ENCODE measurements around the gene PSMB1. TPM values are rescaled to one million over a fixed set of nuclear protein-coding genes. Genes with fewer than 3 reads are reported as not detected.
A peak's percentile ranks its signal among the peaks of the same experiment; 100 is the strongest.

Gene PSMB1
- total and polyA plus RNA-seq, 8 donors, result 111 to 182 (median 172) TPM

- intact Hi-C loops (cut with DNase I), result no loop called here
- H3K27ac ChIP-seq, result peak overlapping the region; percentile 92 to 97
- no peak for ATAC-seq
- H3K9me3 ChIP-seq, result no peaks in the 10 kb centered on the region
- TF ChIP-seq, protein P1, sequence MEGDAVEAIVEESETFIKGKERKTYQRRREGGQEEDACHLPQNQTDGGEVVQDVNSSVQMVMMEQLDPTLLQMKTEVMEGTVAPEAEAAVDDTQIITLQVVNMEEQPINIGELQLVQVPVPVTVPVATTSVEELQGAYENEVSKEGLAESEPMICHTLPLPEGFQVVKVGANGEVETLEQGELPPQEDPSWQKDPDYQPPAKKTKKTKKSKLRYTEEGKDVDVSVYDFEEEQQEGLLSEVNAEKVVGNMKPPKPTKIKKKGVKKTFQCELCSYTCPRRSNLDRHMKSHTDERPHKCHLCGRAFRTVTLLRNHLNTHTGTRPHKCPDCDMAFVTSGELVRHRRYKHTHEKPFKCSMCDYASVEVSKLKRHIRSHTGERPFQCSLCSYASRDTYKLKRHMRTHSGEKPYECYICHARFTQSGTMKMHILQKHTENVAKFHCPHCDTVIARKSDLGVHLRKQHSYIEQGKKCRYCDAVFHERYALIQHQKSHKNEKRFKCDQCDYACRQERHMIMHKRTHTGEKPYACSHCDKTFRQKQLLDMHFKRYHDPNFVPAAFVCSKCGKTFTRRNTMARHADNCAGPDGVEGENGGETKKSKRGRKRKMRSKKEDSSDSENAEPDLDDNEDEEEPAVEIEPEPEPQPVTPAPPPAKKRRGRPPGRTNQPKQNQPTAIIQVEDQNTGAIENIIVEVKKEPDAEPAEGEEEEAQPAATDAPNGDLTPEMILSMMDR (IDR thresholded peaks at IDR 0.05), result no peak
- DNase-seq, result no peak
- H3K27me3 ChIP-seq, result no peaks in the 10 kb centered on the region
- H3K36me3 ChIP-seq, result peaks cover 0 to 25% of the 10 kb centered on the region in 2 donors
- peaks cover 31 to 52% of the 10 kb centered on the region in 2 donors for H3K4me1 ChIP-seq
- peak overlapping the region; percentile 77 to 84 for H3K4me3 ChIP-seq
Observed at GRCh38 chr6:170554796-170555137, 1.7 kb upstream of the PSMB1 start.

- TF ChIP-seq, protein P1 (IDR thresholded peaks at IDR 0.05), result no peak
- Histone ChIP-seq H3K4me3 (peak within 1 kb of the TSS; percentile 77 to 84), H3K27ac (peak within 1 kb of the TSS; percentile 92 to 97), H3K9me3 (no peaks in the 10 kb centered on the region), H3K27me3 (no peaks in the 10 kb centered on the region), H3K36me3 (peaks cover 0 to 30% of the 10 kb centered on the region in 2 donors), H3K4me1 (peaks cover 31 to 58% of the 10 kb centered on the region in 2 donors)
- ATAC-seq (peak; percentile 96), DNase-seq (peak; percentile 96 to 99 (median 98))
- intact Hi-C loops (cut with DNase I), result no loop called here
Observed at GRCh38 chr6:170554013-170554795, 1.1 kb upstream of the PSMB1 start, which contains the start of gene TBP. Gene TBP (plus strand): TSS chr6:170554369. CDS start chr6:170557030, 2,661 bp downstream.

DNA sequence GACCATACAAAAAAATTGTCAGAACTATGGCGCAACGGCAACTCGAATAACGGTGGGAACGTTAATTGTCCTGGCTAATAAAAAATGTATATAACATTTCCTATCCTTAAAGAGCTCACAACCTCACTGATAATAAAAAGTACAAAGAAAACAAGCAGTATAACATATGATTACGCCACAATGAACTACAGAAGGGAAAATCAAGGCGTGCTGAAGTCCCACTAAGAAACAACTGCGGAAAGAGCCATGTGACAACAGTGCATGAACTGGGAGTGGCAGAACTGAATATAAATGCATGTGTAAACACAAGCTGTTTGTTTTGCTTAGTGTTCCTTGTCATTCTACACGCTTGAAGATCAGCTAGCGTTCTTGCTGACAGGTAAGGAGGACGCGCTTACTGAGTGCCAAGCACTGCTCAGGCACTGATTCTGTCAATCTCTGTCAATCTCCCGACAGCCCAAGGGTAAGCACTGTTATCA, 466 bp upstream of the PSMB1 start:
- ATAC-seq (peak; percentile 62), DNase-seq (peak in 1 of 4 donors; percentile 68)
- Histone ChIP-seq H3K4me1 (peaks cover 31 to 58% of the 10 kb centered on the region in 2 donors), H3K9me3 (no peaks in the 10 kb centered on the region), H3K4me3 (peak overlapping the region; percentile 77 to 84), H3K27me3 (no peaks in the 10 kb centered on the region), H3K36me3 (peaks cover 0 to 32% of the 10 kb centered on the region in 2 donors), H3K27ac (peak overlapping the region; percentile 92 to 97)
- intact Hi-C loops (cut with DNase I), result no loop called here
- TF ChIP-seq, protein P1 (IDR thresholded peaks at IDR 0.05), result no peak

DNA sequence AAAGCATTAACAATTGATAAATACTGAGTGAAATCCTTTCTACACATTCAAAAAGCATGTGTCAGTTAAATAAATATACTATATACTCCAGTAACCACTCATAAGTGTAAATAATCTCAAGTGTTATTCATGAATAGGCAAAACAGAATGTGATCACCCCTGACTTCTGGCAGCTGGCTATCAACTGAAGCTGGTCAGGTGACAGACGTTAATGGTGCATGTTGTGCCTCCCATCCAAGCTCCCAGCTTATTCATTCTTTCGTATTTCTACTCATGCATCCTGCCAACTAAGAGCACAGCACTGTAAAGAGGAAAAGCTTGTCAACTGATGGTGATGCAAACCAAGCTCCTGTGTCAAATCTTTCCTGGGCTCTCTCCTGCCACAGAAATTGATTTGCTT, 7.7 kb downstream of the PSMB1 start:
- intact Hi-C loops (cut with DNase I), result no loop called here
- Histone ChIP-seq H3K9me3 (no peaks in the 10 kb centered on the region), H3K4me3 (no peak overlapping the region), H3K27ac (no peak overlapping the region), H3K27me3 (no peaks in the 10 kb centered on the region), H3K36me3 (peaks cover 0 to 94% of the 10 kb centered on the region in 2 donors), H3K4me1 (peaks cover 4 to 15% of the 10 kb centered on the region in 2 donors)
- TF ChIP-seq, protein P1 (IDR thresholded peaks at IDR 0.05), result no peak
- ATAC-seq (peak; percentile 80), DNase-seq (no peak)

GRCh38 chr6:170542031-170542719, 10.9 kb downstream of the PSMB1 start:
- H3K4me3 ChIP-seq, result no peak overlapping the region
- TF ChIP-seq, protein P1 (IDR thresholded peaks at IDR 0.05), result no peak
- DNase-seq (no peak), ATAC-seq (no peak)
- no peaks in the 10 kb centered on the region for H3K9me3 ChIP-seq
- peaks cover 0 to 99% of the 10 kb centered on the region in 2 donors for H3K36me3 ChIP-seq
- no peak overlapping the region for H3K27ac ChIP-seq
- H3K4me1 ChIP-seq, result peaks cover 0 to 3% of the 10 kb centered on the region in 2 donors
- intact Hi-C loops (cut with DNase I), result no loop called here
- H3K27me3 ChIP-seq, result no peaks in the 10 kb centered on the region

Measured in left lung (tissue), 10 donors.